CD4-positive, alpha-beta T cell treated with Interleukin-4 for 4 hours (primary cell): Measurements from ENCODE around the gene ABHD10.

Source experiments
- DNase-seq: peaks from one replicate; pipeline ENCODE4 v3.0.0-alpha.2; 2020

Gene ABHD10

GRCh38 chr3:111978583-111979433 is at the start of gene ABHD10:
ABHD10 (plus strand) TSS chr3:111979026; CDS start chr3:111979062, 36 bp downstream.
- peak; percentile 97 for DNase-seq

- no peak for DNase-seq
These were observed 49.3 kb upstream of the ABHD10 start for GRCh38 chr3:111929484-111929883.

- no peak for DNase-seq
These were observed 45.9 kb upstream of the ABHD10 start for GRCh38 chr3:111932946-111933345.

- no peak for DNase-seq
These were observed 42.5 kb upstream of the ABHD10 start for GRCh38 chr3:111936191-111936841.

GRCh38 chr3:111936967-111937366 is 41.9 kb upstream of the ABHD10 start:
- DNase-seq: no peak

GRCh38 chr3:111937871-111938270 is 41.0 kb upstream of the ABHD10 start:
- DNase-seq: no peak

- no peak for DNase-seq
These were observed 39.0 kb upstream of the ABHD10 start for GRCh38 chr3:111939873-111940272.

- no peak for DNase-seq
These were observed 35.3 kb upstream of the ABHD10 start for GRCh38 chr3:111943533-111943932.

GRCh38 chr3:111944372-111944771 is 34.5 kb upstream of the ABHD10 start:
- DNase-seq: no peak

GRCh38 chr3:111947231-111947630 is 31.6 kb upstream of the ABHD10 start:
- no peak for DNase-seq

- no peak for DNase-seq
These were observed 30.0 kb upstream of the ABHD10 start for GRCh38 chr3:111948786-111949185.

GRCh38 chr3:111949712-111950111 is 29.1 kb upstream of the ABHD10 start:
- DNase-seq: no peak

- DNase-seq: no peak
These were observed 27.8 kb upstream of the ABHD10 start for GRCh38 chr3:111951032-111951431.

GRCh38 chr3:111952086-111952485 is 26.7 kb upstream of the ABHD10 start:
- DNase-seq: no peak

GRCh38 chr3:111952866-111953450 is 25.9 kb upstream of the ABHD10 start:
- no peak for DNase-seq

GRCh38 chr3:111954228-111954990 is 24.4 kb upstream of the ABHD10 start:
- no peak for DNase-seq

- DNase-seq: no peak
These were observed 22.9 kb upstream of the ABHD10 start for GRCh38 chr3:111955876-111956275.

- no peak for DNase-seq
These were observed 22.4 kb upstream of the ABHD10 start for GRCh38 chr3:111956449-111956848.

- no peak for DNase-seq
These were observed 21.7 kb upstream of the ABHD10 start for GRCh38 chr3:111956995-111957734.

GRCh38 chr3:111961461-111962164 is 17.2 kb upstream of the ABHD10 start:
- no peak for DNase-seq

- no peak for DNase-seq
These were observed 15.4 kb upstream of the ABHD10 start for GRCh38 chr3:111963424-111963823.

- no peak for DNase-seq
These were observed 13.3 kb upstream of the ABHD10 start for GRCh38 chr3:111965484-111965883.
